ENCODE results near the gene KIF26B. TPM values are rescaled to one million over a fixed set of nuclear protein-coding genes. Genes with fewer than 3 reads are reported as not detected.

The KIF26B gene
- total RNA-seq, 4 donors from 2014 or later = 0.20 to 0.79 (median 0.41) TPM; not detected in 1

DNA sequence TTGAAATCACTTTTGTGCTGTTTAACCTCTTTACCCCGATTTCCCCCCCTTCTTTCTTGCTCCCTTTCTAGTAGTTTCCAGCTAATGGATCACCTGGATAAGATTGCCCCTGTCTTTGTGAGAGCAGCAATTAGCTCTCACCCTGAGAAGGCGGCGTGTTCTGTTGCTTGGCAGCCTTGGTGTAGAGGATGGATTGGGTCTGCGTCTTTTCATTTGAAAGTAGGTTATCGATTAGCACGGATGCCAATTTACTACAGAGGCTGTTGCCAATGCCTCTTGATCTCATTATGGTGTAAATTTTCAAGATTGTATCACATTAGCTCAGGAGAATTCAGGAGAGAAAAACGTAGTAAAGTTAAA lies 26.4 kb downstream of the KIF26B start:
- no peaks in the 10 kb centered on the region for H3K36me3 ChIP-seq
- 76 to 79% methylated on average over 3 to 7 of the region's 7 CpGs for WGBS, 2 donors (ENCODE audit: low coverage in 1 of 2)
- DNase-seq = no peak
- intact Hi-C loops (cut with DNase I; ENCODE audit: low total_unique reads) = no loop called here
- H3K9me3 ChIP-seq = no peaks in the 10 kb centered on the region
- TF ChIP-seq POLR2AphosphoS5 (IDR thresholded peaks at IDR 0.05) = no peak
- TF ChIP-seq, protein P1, sequence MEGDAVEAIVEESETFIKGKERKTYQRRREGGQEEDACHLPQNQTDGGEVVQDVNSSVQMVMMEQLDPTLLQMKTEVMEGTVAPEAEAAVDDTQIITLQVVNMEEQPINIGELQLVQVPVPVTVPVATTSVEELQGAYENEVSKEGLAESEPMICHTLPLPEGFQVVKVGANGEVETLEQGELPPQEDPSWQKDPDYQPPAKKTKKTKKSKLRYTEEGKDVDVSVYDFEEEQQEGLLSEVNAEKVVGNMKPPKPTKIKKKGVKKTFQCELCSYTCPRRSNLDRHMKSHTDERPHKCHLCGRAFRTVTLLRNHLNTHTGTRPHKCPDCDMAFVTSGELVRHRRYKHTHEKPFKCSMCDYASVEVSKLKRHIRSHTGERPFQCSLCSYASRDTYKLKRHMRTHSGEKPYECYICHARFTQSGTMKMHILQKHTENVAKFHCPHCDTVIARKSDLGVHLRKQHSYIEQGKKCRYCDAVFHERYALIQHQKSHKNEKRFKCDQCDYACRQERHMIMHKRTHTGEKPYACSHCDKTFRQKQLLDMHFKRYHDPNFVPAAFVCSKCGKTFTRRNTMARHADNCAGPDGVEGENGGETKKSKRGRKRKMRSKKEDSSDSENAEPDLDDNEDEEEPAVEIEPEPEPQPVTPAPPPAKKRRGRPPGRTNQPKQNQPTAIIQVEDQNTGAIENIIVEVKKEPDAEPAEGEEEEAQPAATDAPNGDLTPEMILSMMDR (IDR thresholded peaks at IDR 0.05) = no peak
- TF ChIP-seq POLR2A (IDR thresholded peaks at IDR 0.05) = no peak
- no peaks in the 10 kb centered on the region for H3K4me1 ChIP-seq
- no peaks in the 10 kb centered on the region for H3K27me3 ChIP-seq
- H3K4me3 ChIP-seq = no peak overlapping the region
- H3K27ac ChIP-seq = no peak overlapping the region
- in situ Hi-C loops (cut with MboI; ENCODE audit: low pct_ligation_motif_present in 1 of 4, low pct_unique_long_range_greater_than_20kb in 1 of 4, low sequenced_read_pairs in 3 of 4) = no loop called here

DNA sequence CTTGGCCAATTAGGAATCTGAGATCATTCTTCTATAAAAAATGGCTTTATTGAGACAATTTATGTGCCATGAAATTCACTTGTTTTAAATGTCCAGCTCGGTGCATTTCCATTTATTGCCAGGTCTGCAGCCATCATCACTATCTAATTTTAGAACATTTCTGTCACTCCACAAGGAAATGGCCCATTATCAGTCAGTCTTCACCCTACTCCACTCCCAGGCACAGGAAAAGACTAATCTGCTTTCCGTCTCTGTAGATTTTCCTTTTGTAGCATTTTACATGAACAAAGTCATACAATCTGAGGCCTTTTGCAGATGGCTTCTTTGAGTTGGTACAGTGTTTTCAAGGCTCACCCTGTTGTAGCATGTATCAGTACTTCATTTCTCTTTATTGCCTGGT lies 27.2 kb downstream of the KIF26B start:
- H3K27me3 ChIP-seq = no peaks in the 10 kb centered on the region
- 80 to 83% methylated on average over 2 of the region's 2 CpGs for WGBS, 2 donors (ENCODE audit: low coverage in 1 of 2)
- H3K4me1 ChIP-seq = no peaks in the 10 kb centered on the region
- no peak for DNase-seq
- no peaks in the 10 kb centered on the region for H3K36me3 ChIP-seq
- no peaks in the 10 kb centered on the region for H3K9me3 ChIP-seq
- H3K4me3 ChIP-seq = no peak overlapping the region
- in situ Hi-C loops (cut with MboI; ENCODE audit: low pct_ligation_motif_present in 1 of 4, low pct_unique_long_range_greater_than_20kb in 1 of 4, low sequenced_read_pairs in 3 of 4) = no loop called here
- TF ChIP-seq POLR2A (IDR thresholded peaks at IDR 0.05) = no peak
- TF ChIP-seq POLR2AphosphoS5 (IDR thresholded peaks at IDR 0.05) = no peak
- TF ChIP-seq, protein P1 (IDR thresholded peaks at IDR 0.05) = no peak
- TF ChIP-seq EP300 (IDR thresholded peaks at IDR 0.05; ENCODE audit: low read depth) = no peak
- intact Hi-C loops (cut with DNase I; ENCODE audit: low total_unique reads) = no loop called here
- no peak overlapping the region for H3K27ac ChIP-seq

DNA sequence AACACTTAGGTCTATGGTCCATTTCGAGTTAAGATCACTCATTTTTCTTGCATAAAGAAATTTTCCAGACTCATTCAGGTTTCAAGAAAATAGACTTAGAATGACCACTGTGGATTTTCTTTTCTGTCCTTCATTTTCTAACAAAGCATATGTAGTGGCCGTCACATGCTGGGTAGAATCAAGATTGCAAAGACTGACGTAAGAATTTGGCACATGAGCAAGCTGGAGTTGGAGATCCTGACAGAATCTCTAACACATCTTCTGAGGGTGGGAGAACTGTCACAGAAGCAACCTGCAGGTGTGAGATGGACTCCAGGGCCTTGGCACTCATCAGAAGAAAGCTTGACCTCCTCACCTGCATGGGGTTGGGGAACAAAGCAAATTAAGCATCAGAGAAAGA lies 28.6 kb downstream of the KIF26B start:
- in situ Hi-C loops (cut with MboI; ENCODE audit: low pct_ligation_motif_present in 1 of 4, low pct_unique_long_range_greater_than_20kb in 1 of 4, low sequenced_read_pairs in 3 of 4) = no loop called here
- intact Hi-C loops (cut with DNase I; ENCODE audit: low total_unique reads) = no loop called here
- TF ChIP-seq EP300 (IDR thresholded peaks at IDR 0.05; ENCODE audit: low read depth) (no peak), POLR2AphosphoS5 (IDR thresholded peaks at IDR 0.05) (no peak), POLR2A (IDR thresholded peaks at IDR 0.05) (no peak)
- TF ChIP-seq, protein P1 (IDR thresholded peaks at IDR 0.05) = no peak
- WGBS, 2 donors (ENCODE audit: low coverage in 1 of 2) = 80 to 88% methylated on average over 3 of the region's 3 CpGs
- Histone ChIP-seq H3K27ac (no peak overlapping the region), H3K4me1 (no peaks in the 10 kb centered on the region), H3K36me3 (no peaks in the 10 kb centered on the region), H3K27me3 (no peaks in the 10 kb centered on the region), H3K9me3 (no peaks in the 10 kb centered on the region), H3K4me3 (no peak overlapping the region)
- DNase-seq = no peak

DNA sequence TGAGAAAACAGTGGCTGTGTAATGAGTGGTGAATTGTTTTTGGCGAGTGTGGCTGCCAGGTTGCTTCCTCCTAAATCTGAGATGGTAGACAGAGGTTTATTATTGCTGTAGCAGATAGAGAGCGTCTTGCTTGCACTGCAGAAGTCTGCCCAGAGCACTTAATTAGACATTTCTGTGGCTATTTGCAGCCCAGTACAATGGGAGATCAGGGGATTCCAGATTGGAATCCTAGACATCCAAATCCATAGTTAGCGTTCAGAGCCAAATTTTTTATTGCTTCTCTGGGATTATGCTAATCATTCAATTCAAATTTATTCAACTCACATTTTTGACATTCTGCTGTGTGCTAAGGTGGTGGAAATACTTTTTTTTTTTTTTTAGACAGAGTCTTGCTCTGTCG lies 30.0 kb downstream of the KIF26B start:
- in situ Hi-C loops (cut with MboI; ENCODE audit: low pct_ligation_motif_present in 1 of 4, low pct_unique_long_range_greater_than_20kb in 1 of 4, low sequenced_read_pairs in 3 of 4) (no loop called here), intact Hi-C loops (cut with DNase I; ENCODE audit: low total_unique reads) (no loop called here)
- no peak overlapping the region for H3K4me3 ChIP-seq
- no peaks in the 10 kb centered on the region for H3K36me3 ChIP-seq
- TF ChIP-seq POLR2AphosphoS5 (IDR thresholded peaks at IDR 0.05) (no peak), POLR2A (IDR thresholded peaks at IDR 0.05) (no peak), EP300 (IDR thresholded peaks at IDR 0.05; ENCODE audit: low read depth) (no peak)
- TF ChIP-seq, protein P1 (IDR thresholded peaks at IDR 0.05) = no peak
- DNase-seq = no peak
- 59 to 71% methylated on average over 4 of the region's 4 CpGs for WGBS, 2 donors (ENCODE audit: low coverage in 1 of 2)
- no peak overlapping the region for H3K27ac ChIP-seq
- H3K4me1 ChIP-seq = no peaks in the 10 kb centered on the region
- no peaks in the 10 kb centered on the region for H3K27me3 ChIP-seq
- no peaks in the 10 kb centered on the region for H3K9me3 ChIP-seq

All from transverse colon (tissue), 4 donors.